Epithelial cell of prostate (primary cell): ENCODE data around the gene MEIOSIN.
"Not testable (repeated sequence)": the region's sequence is repeated elsewhere in the genome, so short reads cannot be mapped to it uniquely, and the experiment has no call there.

Source experiments
- DNase-seq: peaks from one replicate; pipeline ENCODE4 v3.0.0-alpha.2; 2011; ENCODE audit warnings: low read depth, low spot score
- H3K27ac ChIP-seq: fragments of 450-650 bp; 2 replicates; pipeline ENCODE4 v1.5.1; 2017; ENCODE audit warnings: mild to moderate bottlenecking

MEIOSIN gene

DNA sequence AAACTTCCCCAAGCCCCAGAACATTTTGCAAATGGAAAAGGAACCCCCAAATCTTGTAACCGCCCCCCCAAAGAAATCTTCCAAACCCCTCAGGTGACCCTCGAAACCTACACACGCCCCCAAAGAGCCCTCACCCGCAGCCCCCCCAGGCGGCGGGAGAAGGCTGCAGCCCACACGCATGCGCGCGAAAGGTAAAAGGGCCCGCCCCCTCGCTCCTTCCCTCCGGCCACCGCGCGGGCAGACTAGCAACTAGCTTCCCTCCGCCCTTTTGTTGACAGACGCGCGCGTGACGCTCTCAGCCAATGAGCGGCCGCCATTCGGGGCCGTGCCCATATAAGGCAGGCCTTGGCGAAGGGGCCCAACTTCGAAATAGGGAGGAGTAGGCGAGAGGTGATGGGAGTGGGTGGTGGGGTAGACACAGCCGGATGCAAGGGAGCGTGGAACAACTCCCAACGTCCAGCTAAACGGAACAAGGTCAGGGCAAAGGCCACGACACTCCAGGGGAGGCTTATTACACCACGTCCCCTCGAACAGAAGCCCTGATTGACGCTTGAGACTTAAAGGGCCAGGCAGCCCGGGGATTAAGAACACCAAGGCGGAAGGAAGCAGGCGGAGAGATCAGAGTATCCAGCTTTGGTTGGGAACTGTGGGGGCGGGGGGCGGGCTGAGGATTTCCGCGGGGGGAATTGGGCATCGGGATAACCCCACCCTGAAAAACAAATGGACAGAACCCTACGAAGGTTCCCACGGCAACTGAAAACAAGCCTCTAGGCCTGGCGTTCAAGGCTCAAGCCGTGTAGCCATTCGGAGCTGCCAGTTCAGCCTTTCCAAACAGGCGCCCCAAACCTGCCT lies 15.9 kb upstream of the MEIOSIN start:
- DNase-seq, result peak; percentile 75
- H3K27ac ChIP-seq, result peak overlapping the region; percentile 89

DNA sequence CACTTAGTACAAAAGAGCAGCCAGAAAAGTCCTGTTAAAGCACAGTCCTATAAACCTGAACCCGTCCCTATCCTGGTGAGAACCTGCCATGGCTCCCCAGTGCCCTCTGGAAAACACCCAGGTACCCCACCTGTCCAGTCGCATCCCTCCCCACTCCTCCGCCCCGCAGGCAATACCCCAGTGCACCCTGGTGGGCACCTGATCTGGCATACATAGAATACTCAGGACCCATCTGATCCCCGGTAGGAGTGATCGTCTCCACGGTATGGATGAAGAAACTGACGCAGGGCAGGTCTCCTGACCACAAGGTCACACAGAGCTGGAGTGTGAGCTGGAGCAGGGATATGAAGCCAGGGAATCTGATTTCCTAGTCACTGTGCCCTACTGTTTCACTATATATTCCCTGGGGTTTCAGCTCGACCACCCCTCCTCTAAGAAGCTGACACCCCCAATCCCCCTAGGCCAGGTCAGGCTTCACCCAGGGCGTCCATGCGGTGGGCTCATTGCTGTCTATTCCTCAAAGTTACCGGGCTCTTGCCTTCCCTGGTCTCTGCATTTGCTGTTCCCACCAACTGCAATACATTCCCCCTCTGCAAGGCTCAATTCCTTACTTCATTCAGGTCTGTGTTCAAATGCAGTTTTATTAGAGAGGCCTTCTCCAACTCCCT lies 15.1 kb upstream of the MEIOSIN start:
- no peak for DNase-seq

DNA sequence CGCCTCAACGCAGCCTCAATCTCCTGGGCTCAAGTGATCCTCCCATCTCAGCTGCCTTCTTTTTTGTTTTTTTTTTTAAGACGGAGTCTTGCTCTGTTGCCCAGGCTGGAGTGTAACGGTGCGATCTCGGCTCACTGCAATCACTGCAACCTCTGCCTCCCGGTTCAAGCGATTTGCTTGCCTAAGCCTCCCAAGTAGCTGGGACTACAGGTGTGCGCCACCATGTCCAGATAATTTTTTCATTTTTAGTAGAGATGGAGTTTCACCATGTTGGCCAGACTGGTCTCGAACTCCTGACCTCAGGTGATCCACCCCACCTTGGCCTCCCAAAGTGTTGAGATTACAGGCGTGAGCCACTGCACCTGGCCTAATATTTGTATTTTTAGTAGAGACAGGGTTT lies 13.2 kb upstream of the MEIOSIN start:
- not testable (repeated sequence) for DNase-seq
- H3K27ac ChIP-seq, result peak overlapping the region; percentile 97

More for the DNA sequence above, 15.1 kb upstream of the MEIOSIN start:
- peak overlapping the region; percentile 89 for H3K27ac ChIP-seq

GRCh38 chr19:45728683-45729082 lies 4.6 kb upstream of the MEIOSIN start:
- DNase-seq, H3K27ac ChIP-seq: not testable (repeated sequence)

DNA sequence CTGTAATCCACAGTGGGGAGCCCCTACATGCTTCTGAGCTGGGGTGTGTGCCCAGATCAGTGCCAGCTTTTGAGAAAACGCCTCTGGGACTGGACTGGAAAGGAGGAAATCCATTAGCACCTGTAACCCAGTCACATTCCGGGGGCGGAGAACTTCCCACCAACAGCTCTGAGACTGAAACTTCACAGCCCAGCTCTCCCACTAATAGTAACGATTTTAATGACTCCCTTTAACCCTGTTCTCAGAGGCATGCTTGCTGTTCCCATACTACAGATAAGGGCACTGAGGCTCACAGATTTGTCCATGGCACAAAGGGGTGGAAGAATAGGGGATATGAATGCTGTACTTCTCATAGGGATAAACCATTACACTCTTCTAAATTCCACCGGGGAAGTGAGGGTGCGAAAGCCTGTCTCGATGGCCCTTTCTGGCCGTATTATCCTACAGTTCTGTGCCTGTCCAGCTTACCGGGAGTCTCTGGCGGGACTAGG lies 3.4 kb upstream of the MEIOSIN start:
- peak overlapping the region; percentile 73 for H3K27ac ChIP-seq
- no peak for DNase-seq

DNA sequence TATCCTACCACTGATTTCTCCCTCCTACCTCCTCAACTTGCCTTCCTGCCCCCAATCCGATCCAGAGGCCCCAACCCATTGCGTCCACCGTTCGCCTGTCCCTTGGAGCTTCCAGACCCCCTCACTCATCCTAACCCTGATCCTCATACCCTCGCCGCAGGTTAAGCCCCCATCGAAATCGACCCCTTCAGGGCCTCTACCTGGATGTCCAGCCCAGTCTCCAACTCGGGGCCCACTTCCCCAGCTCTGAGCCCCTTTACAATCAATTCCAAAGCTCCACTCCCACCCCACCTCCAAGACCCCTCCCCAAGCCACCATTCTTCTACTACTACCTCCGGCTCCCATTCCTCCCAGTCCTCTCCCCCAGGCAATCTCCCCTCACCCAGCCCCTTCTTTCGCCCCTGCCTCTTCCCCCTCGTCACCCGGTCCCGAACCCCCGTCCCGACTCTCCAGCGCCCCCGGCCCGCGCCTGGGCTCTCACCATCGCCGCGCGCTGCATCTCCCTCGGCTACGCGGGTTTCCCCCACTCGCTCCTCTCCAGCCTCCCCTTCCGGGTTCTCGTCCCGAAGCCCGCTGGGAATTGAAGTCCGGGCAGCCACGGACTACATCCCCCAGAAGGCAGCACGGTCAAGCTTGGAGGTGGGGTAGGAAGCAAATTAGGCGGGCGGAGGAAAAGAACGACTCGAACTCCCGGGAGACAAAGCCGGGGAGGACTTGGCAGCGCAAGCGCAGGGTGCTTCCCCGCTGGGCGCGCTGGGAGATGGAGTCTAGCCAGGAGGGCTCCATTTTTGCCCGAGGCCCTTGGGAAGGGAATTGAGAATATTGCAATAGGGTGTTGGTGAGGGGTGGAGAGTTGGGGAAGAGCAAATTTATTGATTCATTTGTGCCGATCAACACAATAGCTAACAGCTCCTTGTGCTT lies 2.6 kb upstream of the MEIOSIN start, which contains the start of gene FBXO46:
FBXO46 (minus strand) TSS at position 529 of the 921 bp plus-strand sequence. CDS start 17,401 bp downstream, outside the sequence.
- DNase-seq, result peak; percentile 89
- peak within 1 kb of the TSS; percentile 73 for H3K27ac ChIP-seq

DNA sequence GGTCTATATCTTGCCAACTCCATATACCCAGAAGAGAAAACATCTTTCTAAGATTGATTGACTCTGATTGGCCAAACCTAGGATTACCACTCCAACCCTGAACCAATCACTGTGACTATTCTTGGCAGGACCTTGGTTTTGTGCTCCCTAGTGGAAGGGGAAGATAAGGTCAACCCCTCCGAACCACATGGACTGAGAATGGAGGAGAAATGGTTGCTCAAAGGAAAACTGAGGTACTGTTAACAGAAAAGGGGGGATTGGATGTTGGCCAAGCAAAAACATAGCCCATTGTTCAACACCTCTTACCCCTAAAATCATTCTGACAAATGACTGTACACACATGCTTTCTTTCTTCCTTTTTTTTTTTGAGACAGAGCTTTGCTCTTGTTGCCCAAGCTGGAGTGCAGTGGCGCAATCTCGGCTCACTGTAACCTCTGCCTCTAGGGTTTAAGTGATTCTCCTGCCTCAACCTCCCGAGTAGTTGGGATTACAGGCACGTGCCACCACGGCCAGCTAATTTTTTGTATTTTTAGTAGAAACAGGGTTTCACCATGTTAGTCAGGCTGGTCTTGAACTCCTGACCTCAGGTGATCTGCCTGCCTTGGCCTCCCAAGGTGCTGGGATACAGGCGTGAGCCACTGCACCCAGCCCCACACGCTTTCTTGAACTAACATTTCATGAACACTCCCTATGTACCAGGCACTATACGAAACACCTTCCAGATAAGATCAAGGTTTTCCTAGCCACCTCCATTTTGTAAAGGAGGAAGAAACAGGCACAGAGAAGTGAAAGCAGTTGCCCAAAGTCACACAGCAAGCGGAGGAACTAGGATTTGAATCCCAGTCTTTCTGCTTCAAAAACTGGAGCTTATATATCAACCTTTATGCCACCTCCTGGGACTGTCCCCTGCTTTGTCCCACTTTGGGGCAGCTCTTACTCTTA lies 6.5 kb downstream of the MEIOSIN start:
- no peak overlapping the region for H3K27ac ChIP-seq
- no peak for DNase-seq

DNA sequence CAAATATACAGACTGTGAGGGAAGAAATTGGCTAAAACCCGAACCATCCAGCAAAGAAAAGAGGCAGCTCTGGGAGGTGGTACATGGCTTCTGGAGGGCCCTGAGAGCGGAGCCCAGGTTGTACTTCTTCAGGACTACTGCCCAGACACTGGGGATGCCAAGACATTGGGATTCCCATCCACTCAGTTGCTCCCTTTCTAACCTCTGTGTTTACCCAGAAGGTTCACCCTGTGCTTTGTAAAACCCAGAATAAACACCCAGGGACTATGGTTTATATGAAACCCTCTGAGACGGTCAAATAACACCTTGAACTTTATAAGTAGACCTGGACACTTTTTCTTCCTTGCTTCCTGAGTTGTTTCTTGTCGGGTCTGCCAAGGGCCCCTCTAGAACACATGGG lies 9.7 kb downstream of the MEIOSIN start:
- no peak overlapping the region for H3K27ac ChIP-seq
- no peak for DNase-seq

GRCh38 chr19:45745606-45746005 lies 12.4 kb downstream of the MEIOSIN start:
- no peak for DNase-seq
- no peak overlapping the region for H3K27ac ChIP-seq

GRCh38 chr19:45746866-45747265 lies 13.6 kb downstream of the MEIOSIN start:
- no peak overlapping the region for H3K27ac ChIP-seq
- DNase-seq, result no peak

DNA sequence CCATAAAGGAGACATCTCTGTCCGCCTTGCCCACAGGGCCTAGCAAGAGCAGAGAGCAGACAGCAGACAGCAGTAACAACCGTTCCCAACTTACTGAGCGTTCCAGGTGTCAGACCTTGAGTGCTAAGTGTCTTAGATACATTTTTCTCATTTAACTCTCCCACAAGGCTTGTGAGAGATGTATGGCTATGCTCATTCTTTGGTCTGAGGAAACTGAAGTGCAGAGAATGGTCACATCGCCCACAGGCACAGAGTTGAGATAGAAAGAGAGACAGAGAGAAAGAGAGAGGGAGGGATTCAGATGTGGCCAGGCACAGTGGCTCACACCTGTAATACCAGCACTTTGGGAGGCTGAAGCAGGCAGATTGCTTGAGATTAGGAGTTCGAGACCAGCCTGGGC lies 14.3 kb downstream of the MEIOSIN start:
- no peak for DNase-seq
- H3K27ac ChIP-seq, result no peak overlapping the region

DNA sequence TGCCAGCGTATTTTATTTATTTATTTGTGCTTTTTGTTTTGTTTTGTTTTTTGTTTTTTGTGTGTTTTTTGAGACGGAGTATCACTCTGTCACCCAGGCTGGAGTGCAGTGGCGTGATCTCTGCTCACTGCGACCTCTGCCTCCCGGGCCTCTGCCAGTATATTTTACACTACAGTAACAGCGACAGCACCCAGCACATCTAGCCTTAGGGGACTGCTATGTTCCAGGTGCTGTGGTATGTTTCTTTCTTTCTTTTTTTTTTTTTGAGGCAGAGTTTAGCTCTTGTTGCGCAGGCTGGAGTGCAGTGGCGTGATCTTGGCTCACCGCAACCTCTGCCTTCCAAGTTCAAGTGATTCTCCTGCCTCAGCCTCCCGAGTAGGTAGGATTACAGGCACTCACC lies 18.2 kb downstream of the MEIOSIN start:
- not testable (repeated sequence) for DNase-seq, H3K27ac ChIP-seq

DNA sequence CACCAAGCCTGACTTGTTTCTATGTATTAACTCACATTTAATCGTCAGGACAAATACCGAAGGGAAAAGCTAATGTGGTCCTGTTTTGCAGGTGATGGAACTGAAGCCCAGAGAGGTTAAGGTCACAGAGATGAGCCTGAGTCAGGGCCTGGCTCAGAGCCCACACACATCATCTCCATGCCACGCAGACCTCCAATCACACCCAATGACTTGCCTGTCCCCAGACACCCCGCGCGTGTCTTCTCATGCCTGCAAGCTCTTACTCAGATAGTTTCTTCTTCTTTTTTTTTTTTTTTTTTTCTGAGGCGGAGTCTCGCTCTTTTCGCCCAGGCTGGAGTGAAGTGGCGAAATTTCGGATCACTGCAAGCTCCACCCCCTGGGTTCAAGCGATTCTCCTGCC lies 19.4 kb downstream of the MEIOSIN start:
- H3K27ac ChIP-seq, result peak overlapping the region; percentile 62
- DNase-seq, result peak; percentile 90

GRCh38 chr19:45753548-45753947 lies 20.3 kb downstream of the MEIOSIN start:
- DNase-seq, result no peak
- no peak overlapping the region for H3K27ac ChIP-seq

- DNase-seq, result no peak
Observed at GRCh38 chr19:45754323-45754722, 21.1 kb downstream of the MEIOSIN start.

DNA sequence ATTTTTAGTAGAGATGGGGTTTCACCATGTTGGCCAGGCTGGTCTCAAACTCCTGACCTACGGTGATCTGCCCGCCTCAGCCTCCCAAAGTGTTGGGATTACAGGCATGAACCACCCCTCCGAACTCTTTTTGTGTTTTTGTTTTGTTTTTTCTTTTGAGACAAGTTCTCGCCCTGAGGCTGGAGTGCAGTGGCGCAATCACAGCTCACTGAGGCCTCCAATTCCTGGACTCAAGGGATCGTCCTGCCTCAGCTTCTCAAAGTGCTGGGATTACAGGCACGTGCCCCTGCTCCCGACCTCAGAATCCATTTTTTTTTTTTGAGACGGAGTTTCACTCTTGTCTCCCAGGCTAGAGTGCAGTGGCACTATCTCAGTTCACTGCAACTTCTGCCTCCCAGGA lies 24.5 kb downstream of the MEIOSIN start:
- DNase-seq, result no peak
- no peak overlapping the region for H3K27ac ChIP-seq

More at GRCh38 chr19:45754323-45754722, 21.1 kb downstream of the MEIOSIN start:
- H3K27ac ChIP-seq, result no peak overlapping the region

DNA sequence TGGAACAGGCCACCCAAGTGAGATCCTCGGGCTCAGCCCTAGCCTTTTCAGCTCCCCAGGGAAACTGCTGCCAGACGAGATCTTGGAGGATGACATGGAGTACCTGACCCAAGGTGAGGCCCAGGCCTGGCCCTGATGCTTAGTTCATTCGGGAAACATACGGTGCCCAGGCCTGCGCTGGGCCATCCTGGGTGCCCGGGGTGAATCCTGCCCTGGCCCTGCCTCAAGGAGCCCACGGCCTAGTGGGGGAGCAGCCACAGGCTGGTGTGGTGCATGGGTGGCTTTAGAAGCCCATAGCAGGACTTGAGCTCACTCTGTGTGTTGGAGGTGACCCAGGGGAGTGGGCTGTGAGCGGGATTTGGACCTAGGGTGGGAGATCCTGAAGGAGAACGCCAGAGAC lies 25.7 kb downstream of the MEIOSIN start:
- DNase-seq, result no peak
- H3K27ac ChIP-seq, result no peak overlapping the region

- no peak overlapping the region for H3K27ac ChIP-seq
- DNase-seq, result no peak
Observed at GRCh38 chr19:45761714-45762113, 28.5 kb downstream of the MEIOSIN start.
